WERI-Rb-1 (cell line): ENCODE data around the gene LSR.

Source experiments
- DNase-seq: peaks from one replicate; pipeline ENCODE4 v3.0.0-alpha.2; 2020
- H3K27ac ChIP-seq: fragments of 250-450 bp; sonication (Bioruptor Pico); 2 replicates; pipeline ENCODE4 v1.5.1; 2020; ENCODE audit warnings: mild to moderate bottlenecking, moderate library complexity
- H3K27me3 ChIP-seq: fragments of 250-450 bp; sonication (Bioruptor Pico); 2 replicates; pipeline ENCODE4 v1.5.1; 2021; ENCODE audit warnings: mild to moderate bottlenecking, low read depth, moderate library complexity; ENCODE audit not compliant: insufficient read depth, severe bottlenecking
- H3K36me3 ChIP-seq: fragments of 250-450 bp; sonication (Bioruptor Pico); 2 replicates; pipeline ENCODE4 v1.5.1; 2020; ENCODE audit warnings: mild to moderate bottlenecking, moderate library complexity
- H3K4me3 ChIP-seq: 2 replicates; pipeline ENCODE4 v1.5.1; 2011; ENCODE audit warnings: low read depth, mild to moderate bottlenecking, control low read depth, low read length
- H3K9me3 ChIP-seq: fragments of 250-450 bp; sonication (Bioruptor Pico); 2 replicates; pipeline ENCODE4 v1.5.1; 2021; ENCODE audit warnings: mild to moderate bottlenecking, moderate library complexity; ENCODE audit not compliant: severe bottlenecking
- CTCF ChIP-seq: IDR thresholded peaks from 2 replicates; pipeline ENCODE4 v1.5.1; 2011; ENCODE audit warnings: low read depth, mild to moderate bottlenecking, control low read depth, inconsistent platforms, low read length

LSR gene

GRCh38 chr19:35241417-35241816 lies 7.4 kb upstream of the LSR start:
- DNase-seq = no peak
- Histone ChIP-seq H3K27me3 (no peaks in the 10 kb centered on the region), H3K36me3 (no peaks in the 10 kb centered on the region), H3K27ac (no peak overlapping the region), H3K9me3 (peaks cover 8% of the 10 kb centered on the region), H3K4me3 (no peak overlapping the region)
- TF ChIP-seq CTCF = no peak

DNA sequence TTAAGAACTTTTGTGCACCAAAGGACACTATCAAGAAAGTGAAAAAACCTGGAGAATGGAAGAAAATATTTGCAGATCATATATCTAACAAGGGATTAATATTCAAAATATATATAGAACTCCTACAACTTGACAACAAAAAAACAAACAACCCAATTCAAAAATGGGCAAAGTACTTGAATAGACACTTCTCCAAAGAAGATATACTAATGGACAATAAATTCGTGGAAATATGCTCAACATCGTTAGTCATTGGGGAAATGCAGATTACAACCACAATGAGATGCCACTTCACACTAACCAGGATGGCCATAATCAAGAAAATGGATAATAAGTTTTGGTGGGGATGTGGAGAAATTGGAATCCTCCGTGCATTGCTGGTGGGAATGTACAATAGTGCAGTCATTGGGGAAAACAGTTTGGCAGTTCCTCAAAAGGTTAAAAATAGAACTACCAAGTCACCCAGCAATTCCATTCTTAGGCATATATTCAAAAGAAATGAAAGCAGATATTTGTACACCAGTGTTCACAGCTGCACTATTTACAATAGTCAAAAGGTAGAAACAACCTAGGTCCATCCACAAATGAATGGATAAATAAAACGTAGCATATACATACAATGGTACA lies 2.2 kb upstream of the LSR start:
- no peak for TF ChIP-seq CTCF
- H3K4me3 ChIP-seq = no peak overlapping the region
- H3K9me3 ChIP-seq = no peaks in the 10 kb centered on the region
- H3K36me3 ChIP-seq = peaks cover 21% of the 10 kb centered on the region
- H3K27ac ChIP-seq = no peak overlapping the region
- no peaks in the 10 kb centered on the region for H3K27me3 ChIP-seq
- no peak for DNase-seq

DNA sequence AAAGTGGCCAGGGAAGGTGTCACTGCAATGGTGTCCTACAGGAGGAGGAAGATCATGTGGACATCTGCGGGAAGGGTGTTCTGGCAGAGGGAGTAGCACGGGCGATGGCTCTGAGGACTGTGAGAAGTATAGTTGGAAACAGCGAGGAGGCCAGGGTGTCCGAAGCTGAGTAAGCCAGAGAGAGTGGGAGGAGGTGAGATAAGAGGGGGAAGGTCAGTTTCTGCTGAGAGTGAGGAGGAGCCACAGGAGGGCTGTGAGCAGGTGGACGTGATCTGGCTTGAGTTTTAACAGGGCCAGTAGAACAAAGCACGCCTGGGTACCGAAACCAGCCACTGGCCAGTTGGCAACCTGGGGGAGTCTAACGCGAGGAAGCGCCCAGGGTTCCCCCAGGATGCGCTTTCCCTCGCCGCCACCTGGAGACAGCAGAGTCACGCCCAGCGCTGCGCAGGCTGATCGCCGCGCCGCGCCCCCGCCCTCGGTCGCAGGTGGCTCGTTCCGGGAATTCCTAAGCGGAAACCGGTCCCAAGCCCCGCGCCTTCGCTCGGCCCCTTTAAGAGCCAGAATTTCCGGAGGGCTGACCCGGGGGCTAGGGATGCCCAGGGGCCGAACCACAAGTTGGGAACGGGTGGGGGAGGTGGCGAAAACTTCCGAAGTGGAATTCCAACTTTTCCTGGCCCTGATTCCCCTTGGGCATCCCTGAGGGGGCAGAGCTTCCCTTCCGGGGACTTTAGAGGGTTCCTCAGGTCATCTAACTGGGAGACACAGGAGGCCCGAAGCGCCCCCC lies 1.1 kb upstream of the LSR start:
- peak; percentile 92 for DNase-seq
- Histone ChIP-seq H3K27ac (peak overlapping the region; percentile 96), H3K36me3 (peaks cover 33% of the 10 kb centered on the region), H3K9me3 (no peaks in the 10 kb centered on the region), H3K4me3 (peak overlapping the region; percentile 71), H3K27me3 (no peaks in the 10 kb centered on the region)
- TF ChIP-seq CTCF = peak; percentile 87

GRCh38 chr19:35249146-35249847 lies 495 bp downstream of the LSR start:
- H3K27ac ChIP-seq = peak overlapping the region; percentile 96
- H3K9me3 ChIP-seq = no peaks in the 10 kb centered on the region
- peak overlapping the region; percentile 71 for H3K4me3 ChIP-seq
- H3K27me3 ChIP-seq = no peaks in the 10 kb centered on the region
- peak; percentile 48 for DNase-seq
- TF ChIP-seq CTCF = no peak
- H3K36me3 ChIP-seq = peaks cover 47% of the 10 kb centered on the region

- DNase-seq = peak; percentile 4
- Histone ChIP-seq H3K36me3 (peaks cover 55% of the 10 kb centered on the region), H3K27ac (peak overlapping the region; percentile 96), H3K9me3 (no peaks in the 10 kb centered on the region), H3K27me3 (no peaks in the 10 kb centered on the region), H3K4me3 (peak overlapping the region; percentile 71)
- no peak for TF ChIP-seq CTCF
Measured at GRCh38 chr19:35249848-35250711, 1.3 kb downstream of the LSR start.
